HFF-Myc (cell line): ENCODE data around the gene PLA2G2D.

ENCODE experiments used
- DNase-seq: peaks from one replicate; pipeline ENCODE4 v3.0.0-alpha.2; 2011; ENCODE audit warnings: low read depth; ENCODE audit errors: extremely low read depth
- H3K4me3 ChIP-seq: replicated peaks from 2 replicates; pipeline ENCODE4 v1.5.1; 2011; ENCODE audit warnings: low read depth, mild to moderate bottlenecking, control low read depth, low read length
- TF ChIP-seq, protein P1 (sequence below): IDR thresholded peaks from 2 replicates; pipeline ENCODE4 v1.5.1; 2012; ENCODE audit warnings: mild to moderate bottlenecking, low read depth, low read length, control low read depth; ENCODE audit errors: missing control alignments

PLA2G2D gene

DNA sequence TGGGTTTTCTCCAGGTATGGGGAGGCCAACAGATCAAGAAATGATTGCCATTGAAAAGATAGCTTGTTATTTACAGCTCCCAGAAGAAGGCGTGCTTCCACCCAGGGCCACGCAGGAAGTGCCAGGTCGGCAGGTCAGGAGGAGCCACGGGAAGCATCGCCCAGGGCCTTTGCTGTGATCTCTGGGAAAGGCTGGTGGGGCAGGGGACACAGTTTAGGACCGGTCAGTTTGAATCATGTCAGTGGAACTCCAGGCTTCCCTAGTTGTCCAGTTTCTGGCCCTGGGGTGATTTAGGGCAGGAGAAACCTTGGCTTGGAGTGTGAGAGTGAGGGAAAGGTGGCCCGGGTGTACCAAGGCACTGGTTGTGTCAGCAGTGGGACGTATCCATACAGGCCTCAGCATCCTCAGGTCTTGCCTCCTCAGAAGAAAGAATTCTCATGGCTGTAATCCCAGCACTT lies 38.0 kb downstream of the PLA2G2D start:
- no peak for DNase-seq
- H3K4me3 ChIP-seq, result no peak overlapping the region
- TF ChIP-seq, protein P1, sequence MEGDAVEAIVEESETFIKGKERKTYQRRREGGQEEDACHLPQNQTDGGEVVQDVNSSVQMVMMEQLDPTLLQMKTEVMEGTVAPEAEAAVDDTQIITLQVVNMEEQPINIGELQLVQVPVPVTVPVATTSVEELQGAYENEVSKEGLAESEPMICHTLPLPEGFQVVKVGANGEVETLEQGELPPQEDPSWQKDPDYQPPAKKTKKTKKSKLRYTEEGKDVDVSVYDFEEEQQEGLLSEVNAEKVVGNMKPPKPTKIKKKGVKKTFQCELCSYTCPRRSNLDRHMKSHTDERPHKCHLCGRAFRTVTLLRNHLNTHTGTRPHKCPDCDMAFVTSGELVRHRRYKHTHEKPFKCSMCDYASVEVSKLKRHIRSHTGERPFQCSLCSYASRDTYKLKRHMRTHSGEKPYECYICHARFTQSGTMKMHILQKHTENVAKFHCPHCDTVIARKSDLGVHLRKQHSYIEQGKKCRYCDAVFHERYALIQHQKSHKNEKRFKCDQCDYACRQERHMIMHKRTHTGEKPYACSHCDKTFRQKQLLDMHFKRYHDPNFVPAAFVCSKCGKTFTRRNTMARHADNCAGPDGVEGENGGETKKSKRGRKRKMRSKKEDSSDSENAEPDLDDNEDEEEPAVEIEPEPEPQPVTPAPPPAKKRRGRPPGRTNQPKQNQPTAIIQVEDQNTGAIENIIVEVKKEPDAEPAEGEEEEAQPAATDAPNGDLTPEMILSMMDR, result no peak

DNA sequence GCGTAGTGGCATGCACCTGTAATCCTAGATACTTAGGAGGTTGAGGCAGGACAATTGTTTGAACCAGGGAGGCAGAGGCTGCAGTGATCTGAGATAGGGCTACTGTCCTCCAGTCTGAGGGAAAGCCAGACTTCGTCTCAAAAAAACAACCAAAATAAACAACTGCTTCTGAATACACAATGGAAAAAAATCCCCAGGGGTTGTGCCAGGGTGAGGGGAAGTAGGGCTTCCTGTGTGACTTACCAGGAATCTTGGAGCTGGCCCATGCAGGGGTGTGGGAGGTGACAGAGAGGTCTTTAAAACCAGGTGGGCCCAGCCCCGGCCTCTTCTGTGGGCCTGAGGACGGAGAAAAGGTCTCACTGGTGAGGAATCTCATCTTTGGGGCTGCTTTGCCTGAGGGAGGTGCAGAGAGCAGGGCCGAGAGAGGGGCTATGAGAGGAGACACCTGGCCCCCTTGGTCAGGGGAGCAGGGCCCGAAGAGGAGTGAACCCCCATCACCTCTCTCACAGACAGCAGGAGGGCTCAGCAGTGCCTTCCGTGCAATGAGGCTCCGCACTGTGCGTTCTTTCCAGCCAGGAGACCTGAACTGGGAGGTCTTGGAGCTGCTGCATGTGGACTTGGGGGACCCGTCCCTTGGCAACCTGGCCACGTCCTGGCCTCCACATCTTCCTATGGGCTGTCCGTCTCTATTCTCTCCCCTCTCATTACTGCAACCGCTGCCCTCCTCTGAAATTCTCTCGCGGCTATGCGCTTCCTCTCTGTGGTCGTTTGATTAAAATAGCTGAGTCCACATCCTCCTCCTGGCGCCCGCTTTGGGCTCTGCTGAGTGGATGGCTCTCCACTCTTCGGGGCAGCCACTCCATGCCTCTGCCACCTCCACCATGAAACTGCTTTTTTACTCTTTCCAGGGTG lies 38.6 kb downstream of the PLA2G2D start:
- no peak overlapping the region for H3K4me3 ChIP-seq
- no peak for DNase-seq
- TF ChIP-seq, protein P1, result no peak

DNA sequence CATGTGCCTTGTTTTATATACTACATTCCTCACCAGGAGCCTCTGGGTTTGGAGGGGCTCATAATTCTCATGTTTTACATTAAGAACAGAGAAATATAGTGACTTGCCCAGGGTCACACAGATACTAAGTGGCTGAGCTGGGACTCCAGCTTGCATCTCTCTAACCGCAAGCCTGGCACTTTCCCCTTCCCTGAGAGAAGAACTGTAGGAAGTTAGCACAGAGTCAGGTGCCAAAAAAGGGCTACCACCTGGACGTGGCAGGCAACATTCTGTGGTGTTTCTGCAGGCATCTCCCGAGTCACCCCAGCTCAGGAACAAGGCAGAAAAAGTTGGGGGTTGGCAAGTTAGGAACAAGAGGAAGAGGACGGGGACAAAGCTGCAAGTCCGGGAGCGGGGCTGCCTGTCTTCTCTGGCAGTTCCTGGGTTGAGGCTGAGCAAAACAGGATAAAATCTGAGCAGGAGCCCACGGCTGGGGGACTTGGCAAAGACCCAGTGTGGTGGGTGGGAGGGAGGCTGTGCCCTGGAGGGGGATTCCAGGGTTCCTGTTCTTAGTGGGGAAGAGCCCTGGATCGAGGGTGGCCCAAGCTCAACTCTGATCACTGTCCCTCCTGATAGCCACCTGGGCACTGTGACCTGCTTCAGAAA lies 39.6 kb downstream of the PLA2G2D start:
- H3K4me3 ChIP-seq, result no peak overlapping the region
- no peak for DNase-seq
- TF ChIP-seq, protein P1, result no peak

DNA sequence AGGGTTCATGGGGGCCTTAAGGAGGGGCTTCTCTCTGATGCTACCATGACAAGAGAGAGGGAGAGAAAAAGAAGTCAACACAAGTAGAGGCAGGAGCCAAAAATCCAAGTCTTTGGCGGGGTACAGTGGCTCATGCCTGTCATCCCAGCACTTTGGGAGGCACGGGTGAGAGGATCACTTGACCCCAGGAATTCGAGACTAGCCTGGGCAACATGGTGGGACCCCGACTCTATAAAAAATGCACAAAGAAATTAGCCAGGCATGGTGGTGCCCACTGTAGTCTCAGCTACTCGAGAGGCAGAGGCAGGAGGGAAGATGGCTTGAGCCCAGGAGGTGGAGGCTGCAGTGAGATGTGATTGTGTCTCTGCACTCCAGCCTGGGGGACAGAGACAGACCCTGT lies 40.6 kb downstream of the PLA2G2D start:
- no peak for DNase-seq
- TF ChIP-seq, protein P1, result no peak
- no peak overlapping the region for H3K4me3 ChIP-seq

DNA sequence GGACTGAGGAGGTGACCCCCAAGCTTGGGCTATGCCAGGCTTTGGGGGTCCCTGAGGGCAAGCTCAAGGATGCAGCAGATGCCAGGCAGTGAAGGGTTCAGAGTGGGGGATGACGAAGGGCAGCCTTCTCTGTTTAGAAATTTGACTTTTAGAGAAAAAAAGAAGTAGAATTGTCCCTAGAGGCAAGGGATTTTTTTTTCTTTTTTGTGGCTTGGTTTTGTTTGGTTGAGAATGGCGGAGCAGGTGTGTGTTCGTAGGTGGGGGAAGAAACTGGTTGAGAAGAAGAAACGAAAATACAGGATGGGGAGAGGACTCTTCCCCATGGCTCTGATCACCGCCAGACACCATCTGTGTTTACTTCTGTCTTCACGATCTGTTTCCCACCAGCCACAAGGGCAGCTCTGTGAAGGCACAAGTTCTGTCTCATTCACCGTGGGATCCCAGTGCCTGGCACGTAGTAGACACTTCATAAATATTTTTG lies 41.1 kb downstream of the PLA2G2D start:
- TF ChIP-seq, protein P1, result no peak
- H3K4me3 ChIP-seq, result no peak overlapping the region
- DNase-seq, result no peak

DNA sequence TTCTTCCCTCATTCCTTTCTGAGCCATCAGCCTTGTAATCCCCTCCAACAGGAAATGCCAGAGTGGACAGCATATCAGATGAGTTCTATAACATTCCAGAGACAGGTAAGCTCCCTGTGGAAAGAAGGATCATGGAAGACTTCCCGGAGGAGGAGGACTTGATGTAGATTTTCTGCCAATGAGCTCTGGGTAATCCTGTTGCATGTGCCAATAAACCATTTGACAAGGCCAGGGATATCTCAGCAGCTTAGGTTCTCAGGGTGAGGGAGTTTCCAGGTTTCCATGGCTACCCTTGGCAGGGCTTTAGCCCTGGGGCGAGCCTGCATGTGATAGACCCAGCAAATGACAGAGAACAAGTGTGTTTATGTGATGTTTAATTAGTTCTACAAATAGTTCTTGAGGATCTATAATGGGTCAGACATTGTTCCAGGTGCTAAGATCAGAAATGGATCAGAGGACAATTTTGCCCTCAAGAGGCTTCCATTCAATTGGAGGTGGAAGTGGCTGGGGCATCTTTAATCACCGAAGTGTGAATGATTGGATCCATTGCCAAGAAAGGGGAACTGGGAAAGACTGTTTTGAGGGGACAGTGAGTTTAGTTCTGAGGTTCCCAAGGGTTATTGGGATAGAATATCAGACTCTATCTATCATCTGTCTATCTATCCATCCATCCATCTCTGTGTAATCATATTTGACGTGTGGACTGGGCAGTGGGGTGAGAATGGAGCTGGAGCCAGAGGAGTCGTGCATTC lies 42.5 kb downstream of the PLA2G2D start:
- H3K4me3 ChIP-seq, result no peak overlapping the region
- no peak for DNase-seq
- TF ChIP-seq, protein P1, result no peak
